Tibial nerve (tissue), 4 donors: ENCODE data around the gene ST3GAL4.

Experiments
- CTCF ChIP-seq, 5 experiments: fragments of 200-600 bp in 3 of 5; fragments of 450-650 bp in 2 of 5; sonication (generic) in 3 of 5; IDR thresholded peaks; one replicate each; pipeline ENCODE4 v1.5.1; 2016 to 2019; ENCODE audit warnings: antibody characterized with exemption in 5 of 5, mild to moderate bottlenecking in 3 of 5, moderate library complexity in 2 of 5
- EP300 ChIP-seq, 2 donors: sonication (generic); formaldehyde crosslinking; IDR thresholded peaks; one replicate each; pipeline ENCODE4 v1.6.1; 2017; ENCODE audit warnings: antibody characterized with exemption in 2 of 2, mild to moderate bottlenecking in 1 of 2

- TF ChIP-seq CTCF (IDR thresholded peaks at IDR 0.05) (no peak), EP300 (IDR thresholded peaks at IDR 0.05) (no peak)
Measured at GRCh38 chr11:126417091-126417862, 61.8 kb downstream of the ST3GAL4 start.
